Stomach (tissue), 4 donors: ENCODE data around the gene DRG2.

Experiments
- CTCF ChIP-seq, 7 experiments: fragments of 450-650 bp in 4 of 7; fragments of 200-600 bp in 3 of 7; sonication (generic) in 3 of 7; IDR thresholded peaks; one replicate each; pipeline ENCODE4 v1.5.1; 2016 to 2019; ENCODE audit warnings: antibody characterized with exemption in 7 of 7, control low read depth in 2 of 7, mild to moderate bottlenecking in 1 of 7
- POLR2A ChIP-seq, 4 donors: fragments of 450-650 bp; IDR thresholded peaks; one replicate each; pipeline ENCODE4 v1.6.1; 2016; ENCODE audit warnings: antibody characterized with exemption in 4 of 4, control low read depth in 2 of 4, mild to moderate bottlenecking in 1 of 4, moderate library complexity in 1 of 4

GRCh38 chr17:18138065-18138749, 50.5 kb downstream of the DRG2 start:
- no peak for TF ChIP-seq CTCF (IDR thresholded peaks at IDR 0.05)
- no peak for TF ChIP-seq POLR2A (IDR thresholded peaks at IDR 0.05)
